HepG2 (cell line): ENCODE data around the gene SRC. TPM values are rescaled to one million over a fixed set of nuclear protein-coding genes. Genes with fewer than 3 reads are reported as not detected.

ENCODE experiments used
- ARID4A ChIP-seq: sonication (generic); formaldehyde crosslinking; IDR thresholded peaks from 2 replicates; pipeline ENCODE4 v1.5.0; 2020; ENCODE audit warnings: mild to moderate bottlenecking, missing genetic modification reagents, borderline replicate concordance
- BCLAF1 ChIP-seq: fragments of 450-650 bp; IDR thresholded peaks from 2 replicates; pipeline ENCODE4 v1.6.1; 2017; ENCODE audit warnings: mild to moderate bottlenecking
- ELF3 ChIP-seq: IDR thresholded peaks from 2 replicates; pipeline ENCODE4 v1.6.1; 2016; ENCODE audit warnings: missing genetic modification reagents, missing compliant biosample characterization
- GABPA ChIP-seq, 2 experiments: IDR thresholded peaks; 2 replicates each; pipeline ENCODE4 v1.6.1; 2011 to 2016; ENCODE audit warnings: low read depth in 2 of 2, low read length in 1 of 2, missing biosample characterization in 1 of 2, missing genetic modification characterization in 1 of 2
- GLMP ChIP-seq: sonication (generic); formaldehyde crosslinking; IDR thresholded peaks from 2 replicates; pipeline ENCODE4 v1.9.0; 2021; ENCODE audit warnings: missing genetic modification reagents, mild to moderate bottlenecking, borderline replicate concordance
- GMEB1 ChIP-seq: sonication (generic); formaldehyde crosslinking; IDR thresholded peaks from 2 replicates; pipeline ENCODE4 v1.5.1; 2020; ENCODE audit warnings: missing genetic modification reagents, mild to moderate bottlenecking, borderline replicate concordance
- KLF16 ChIP-seq, 2 experiments: sonication (generic) in 1 of 2; formaldehyde crosslinking in 1 of 2; IDR thresholded peaks; 2 replicates each; pipeline versions ENCODE4 v1.6.1 to v1.8.0; 2016 to 2023; ENCODE audit warnings: missing genetic modification reagents in 2 of 2, missing compliant biosample characterization in 1 of 2
- MIXL1 ChIP-seq: IDR thresholded peaks from 2 replicates; pipeline ENCODE4 v1.6.1; 2016
- MYPOP ChIP-seq: sonication (generic); formaldehyde crosslinking; IDR thresholded peaks from 2 replicates; pipeline ENCODE4 v1.8.1; 2023; ENCODE audit warnings: mild to moderate bottlenecking, moderate library complexity, missing genetic modification reagents
- SRY ChIP-seq: sonication (generic); formaldehyde crosslinking; IDR thresholded peaks from 2 replicates; pipeline ENCODE4 v1.8.0; 2022; ENCODE audit warnings: mild to moderate bottlenecking, missing genetic modification reagents
- TCF7 ChIP-seq: sonication (generic); IDR thresholded peaks from 2 replicates; pipeline ENCODE4 v1.6.1; 2016; ENCODE audit warnings: antibody characterized with exemption, low read depth
- ZBTB46 ChIP-seq: sonication (generic); formaldehyde crosslinking; IDR thresholded peaks from 2 replicates; pipeline ENCODE4 v1.4.0; 2020; ENCODE audit warnings: mild to moderate bottlenecking, missing genetic modification reagents, borderline replicate concordance
- ZNF274 ChIP-seq: sonication (generic); formaldehyde crosslinking; IDR thresholded peaks from 2 replicates; pipeline ENCODE4 v1.5.1; 2020; ENCODE audit warnings: mild to moderate bottlenecking, missing genetic modification reagents
- ZNF777 ChIP-seq: sonication (generic); formaldehyde crosslinking; IDR thresholded peaks from 2 replicates; pipeline ENCODE4 v1.4.0; 2020; ENCODE audit warnings: missing genetic modification reagents
- polyA plus RNA-seq, 8 experiments: library from polyadenylated mRNA; depleted of rRNA in 3 of 8; stranded (reverse) in 7 of 8; unstranded in 1 of 8; fragments of >200 nt; fragmentation: Illumina TruSeq in 4 of 8; extraction: Trizol in 4 of 8; gene quantifications; 2 replicates each; pipeline versions ENCODE4 v1.2.1 to v1.2.3, GENCODE V29; 2011 to 2016; ENCODE audit warnings: low read depth in 4 of 8, missing spikeins in 1 of 8, mixed read lengths in 1 of 8; ENCODE audit not compliant: insufficient read depth in 1 of 8
- total RNA-seq, 5 experiments: library from RNA; depleted of rRNA; stranded (reverse); fragments of >200 nt; fragmentation: Illumina TruSeq; extraction: Trizol; gene quantifications; 2 replicates each; pipeline ENCODE4 v1.2.3, GENCODE V29; 2016; ENCODE audit warnings: low read depth in 1 of 5

The SRC gene
- total and polyA plus RNA-seq, 2 of the 13 experiments (the other 11 are each of a cell fraction or from before 2014, with no cell fraction given): 54.7 to 192 TPM

- TF ChIP-seq SRY (CRISPR knock-in tag) (0 out of 2 replicates have a peak, but pooled peaks have one; percentile 19), GLMP (CRISPR knock-in tag) (no peak), MIXL1 (CRISPR knock-in tag) (no peak), KLF16 (CRISPR knock-in tag; IDR thresholded peaks at IDR 0.05) (no peak), TCF7 (no peak), ELF3 (CRISPR knock-in tag) (peak; percentile 54; the same call in 1 of the 2 replicates), ZNF777 (CRISPR knock-in tag) (no peak), ZBTB46 (CRISPR knock-in tag) (no peak), BCLAF1 (no peak), GMEB1 (CRISPR knock-in tag) (no peak), GABPA (IDR thresholded peaks at IDR 0.05; ENCODE audit: low read depth, low read length) (no peak), GABPA (CRISPR knock-in tag; IDR thresholded peaks at IDR 0.05; ENCODE audit: low read depth) (no peak; the same call in 1 of the 2 replicates), ZNF274 (CRISPR knock-in tag) (no peak; the same call in 1 of the 2 replicates), ARID4A (CRISPR knock-in tag) (peak; percentile 51; the same call in 1 of the 2 replicates), MYPOP (CRISPR knock-in tag) (0 out of 2 replicates have a peak, but pooled peaks have one; percentile 32)
Measured at GRCh38 chr20:37335642-37336368, 10.1 kb upstream of the SRC start (continued).
